Thoracic aorta (tissue), 2 donors: Measurements from ENCODE around the gene GALR3. TPM values are rescaled to one million over a fixed set of nuclear protein-coding genes. Genes with fewer than 3 reads are reported as not detected.

ENCODE experiments used
- ATAC-seq: fragments of 150-250 bp; one replicate; pipeline ENCODE4 v1.8.0; 2017; ENCODE audit warnings: low read depth; ENCODE audit not compliant: insufficient number of reproducible peaks, low FRiP score
- DNase-seq: peaks from one replicate; pipeline ENCODE4 v3.0.0-alpha.2; 2020; ENCODE audit warnings: low spot score
- H3K27ac ChIP-seq, 2 donors: fragments of 200-600 bp; sonication (generic); 1 replicate in 1 of 2; 2 replicates in 1 of 2; pipeline ENCODE4 v1.5.1; 2016; ENCODE audit warnings: mild to moderate bottlenecking in 2 of 2, moderate library complexity in 2 of 2
- H3K27me3 ChIP-seq: fragments of 200-600 bp; sonication (generic); replicated peaks from 2 replicates; pipeline ENCODE4 v1.6.0; 2016; ENCODE audit warnings: mild to moderate bottlenecking; ENCODE audit not compliant: insufficient read depth
- H3K36me3 ChIP-seq: fragments of 200-600 bp; sonication (generic); one replicate; pipeline ENCODE4 v1.5.1; 2016
- H3K4me1 ChIP-seq, 2 donors: fragments of 200-600 bp; sonication (generic); 1 replicate in 1 of 2; 2 replicates in 1 of 2; pipeline versions ENCODE4 v1.5.1 to v1.6.0; 2016; ENCODE audit warnings: low read depth in 2 of 2, mild to moderate bottlenecking in 1 of 2; ENCODE audit not compliant: control insufficient read depth in 1 of 2
- H3K4me3 ChIP-seq: fragments of 200-600 bp; sonication (generic); 2 replicates; pipeline ENCODE4 v1.5.1; 2016; ENCODE audit warnings: mild to moderate bottlenecking
- H3K9me3 ChIP-seq: fragments of 200-600 bp; sonication (generic); 2 replicates; pipeline ENCODE4 v1.5.1; 2016
- CTCF ChIP-seq: fragments of 200-600 bp; sonication (generic); IDR thresholded peaks from one replicate; pipeline ENCODE4 v1.5.1; 2019; ENCODE audit warnings: antibody characterized with exemption
- total RNA-seq, 2 donors: library from RNA; depleted of rRNA; stranded (reverse); fragments of >200 nt; gene quantifications; one replicate each; pipeline versions ENCODE4 v1.1.0 to v1.2.3, GENCODE V29; 2016

Gene GALR3
- total RNA-seq, 2 donors from 2014 or later: not detected

- no peaks in the 10 kb centered on the region for H3K9me3 ChIP-seq
Measured at GRCh38 chr22:37778370-37779009, 44.7 kb upstream of the GALR3 start.

DNA sequence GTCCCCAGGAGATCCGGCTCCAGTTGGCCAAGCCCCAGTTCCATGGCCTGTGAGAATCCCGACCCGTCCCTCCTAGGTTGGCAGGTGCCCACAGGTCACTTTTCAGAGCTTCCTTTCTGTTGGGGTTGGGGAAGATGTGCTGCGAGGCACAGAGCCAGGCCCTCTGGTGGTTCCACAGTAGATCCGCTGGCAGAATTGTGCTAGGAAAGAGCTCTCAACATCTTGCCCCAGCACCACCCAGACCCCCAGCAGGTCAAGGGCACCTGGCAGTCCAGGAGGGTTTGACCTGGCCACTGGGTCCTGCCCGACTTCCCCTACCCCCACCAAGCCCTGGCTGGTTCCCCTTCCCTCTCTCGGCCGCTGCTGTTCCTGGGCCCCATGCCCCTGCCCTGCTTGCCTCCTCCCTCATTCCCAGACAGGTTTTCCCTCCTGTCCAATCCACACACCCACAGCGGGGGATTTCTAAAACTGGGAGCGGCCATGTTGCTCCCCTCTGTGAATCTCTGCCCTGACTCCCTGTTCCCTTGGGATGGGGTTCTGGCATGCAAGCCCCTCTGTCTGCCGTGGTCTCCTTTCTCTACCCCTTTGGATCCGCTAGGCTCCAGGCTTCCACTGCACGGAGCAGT, 41.6 kb upstream of the GALR3 start:
- ATAC-seq (no peak), DNase-seq (no peak)
- no peak for TF ChIP-seq CTCF
- Histone ChIP-seq H3K36me3 (no peaks in the 10 kb centered on the region), H3K4me1 (peaks cover 0 to 16% of the 10 kb centered on the region in 2 donors), H3K27ac (no peak overlapping the region), H3K4me3 (no peak overlapping the region), H3K9me3 (no peaks in the 10 kb centered on the region), H3K27me3 (no peaks in the 10 kb centered on the region)

More at GRCh38 chr22:37778370-37779009, 44.7 kb upstream of the GALR3 start:
- ATAC-seq (no peak), DNase-seq (no peak)
- no peak for TF ChIP-seq CTCF
- no peaks in the 10 kb centered on the region for H3K27me3 ChIP-seq
- H3K4me1 ChIP-seq: peaks cover 0 to 18% of the 10 kb centered on the region in 2 donors
- peaks cover 6% of the 10 kb centered on the region for H3K36me3 ChIP-seq
- no peak overlapping the region for H3K27ac ChIP-seq
- no peak overlapping the region for H3K4me3 ChIP-seq

DNA sequence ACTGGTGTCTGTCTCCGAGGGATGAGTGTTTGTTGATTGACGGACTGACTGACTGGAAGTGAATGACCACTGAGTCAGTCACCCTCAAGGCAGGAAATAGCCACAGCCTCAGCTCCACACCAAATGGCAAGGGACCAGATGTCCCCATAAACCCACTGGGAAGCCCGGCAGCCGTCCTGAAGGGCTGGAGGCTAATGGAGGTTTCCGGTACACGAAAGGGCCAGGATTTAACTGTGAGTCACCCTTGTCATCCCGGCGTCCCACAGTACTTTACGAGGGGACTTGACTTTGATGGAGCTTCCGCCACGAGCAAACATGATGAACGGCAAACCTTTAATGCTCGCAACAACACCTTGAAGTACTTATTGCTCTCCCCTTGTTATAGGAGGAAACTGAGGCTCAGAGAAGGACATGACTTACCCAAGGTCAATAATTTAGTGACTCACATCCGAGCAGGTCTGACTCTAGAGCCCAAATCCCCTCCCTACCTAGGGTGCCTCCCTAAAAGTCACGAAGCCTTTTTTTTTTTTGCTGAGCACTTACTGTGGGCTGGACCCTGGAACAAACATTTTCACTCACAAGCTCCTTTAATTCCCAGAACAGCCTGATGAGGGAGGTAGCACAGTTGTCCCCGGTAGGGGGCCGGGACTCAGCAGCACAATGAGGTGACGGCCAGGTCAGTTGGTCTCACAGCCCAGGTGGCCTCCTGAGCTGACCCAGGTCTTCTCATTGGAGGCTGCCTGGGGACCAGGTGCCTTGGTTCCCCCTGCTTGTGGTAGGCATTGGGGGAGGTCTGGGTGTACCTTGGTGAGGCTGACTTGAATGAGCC, 40.6 kb upstream of the GALR3 start:
- Histone ChIP-seq H3K27ac (no peak overlapping the region), H3K27me3 (no peaks in the 10 kb centered on the region), H3K4me3 (no peak overlapping the region), H3K9me3 (no peaks in the 10 kb centered on the region), H3K4me1 (peaks cover 0 to 7% of the 10 kb centered on the region in 2 donors), H3K36me3 (no peaks in the 10 kb centered on the region)
- TF ChIP-seq CTCF: no peak
- peak; percentile 56 for ATAC-seq
- no peak for DNase-seq

DNA sequence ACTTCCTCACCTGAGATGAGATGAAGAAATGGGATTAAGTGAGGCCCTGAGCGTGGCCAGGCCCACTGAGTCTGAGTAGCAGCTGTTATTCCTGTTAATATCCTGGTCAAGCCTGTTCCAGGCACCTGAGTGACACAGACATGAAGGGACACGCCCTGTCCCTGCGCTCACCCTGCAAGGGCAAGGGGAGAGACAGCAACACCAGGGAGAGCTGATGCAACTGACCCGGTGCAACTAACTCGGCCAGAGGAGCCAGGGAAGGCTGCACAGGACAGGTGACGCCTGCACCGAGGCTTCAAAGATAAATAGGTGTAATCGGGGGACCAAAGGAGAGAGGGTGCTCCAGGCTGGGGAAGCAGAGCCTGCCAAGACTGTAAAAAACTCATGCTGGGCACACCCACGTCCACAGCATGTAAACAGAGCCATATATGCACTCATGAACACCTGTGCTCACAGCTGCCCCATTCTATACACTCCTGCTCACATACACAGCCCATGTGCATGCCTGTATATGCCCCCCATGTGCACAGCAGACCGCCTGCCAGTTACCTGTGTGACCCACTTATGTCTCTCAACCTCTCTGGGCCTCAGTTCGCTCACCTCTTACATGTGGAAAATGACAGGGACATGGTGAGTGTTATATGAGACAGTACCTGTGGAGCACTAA, 38.2 kb upstream of the GALR3 start:
- no peaks in the 10 kb centered on the region for H3K36me3 ChIP-seq
- no peak for DNase-seq
- no peak overlapping the region for H3K4me3 ChIP-seq
- ATAC-seq: no peak
- H3K9me3 ChIP-seq: no peaks in the 10 kb centered on the region
- H3K27me3 ChIP-seq: no peaks in the 10 kb centered on the region
- TF ChIP-seq CTCF: no peak
- no peak overlapping the region for H3K27ac ChIP-seq
- H3K4me1 ChIP-seq: peaks cover 0 to 7% of the 10 kb centered on the region in 2 donors

GRCh38 chr22:37790234-37790633, 32.9 kb upstream of the GALR3 start:
- no peaks in the 10 kb centered on the region for H3K36me3 ChIP-seq
- no peak for ATAC-seq
- H3K9me3 ChIP-seq: no peaks in the 10 kb centered on the region
- no peak for TF ChIP-seq CTCF
- H3K27ac ChIP-seq: no peak overlapping the region
- no peak for DNase-seq
- no peaks in the 10 kb centered on the region for H3K27me3 ChIP-seq
- H3K4me3 ChIP-seq: no peak overlapping the region
- no peaks in the 10 kb centered on the region for H3K4me1 ChIP-seq
